ENCODE data around the gene MTF1.

MTF1 gene

DNA sequence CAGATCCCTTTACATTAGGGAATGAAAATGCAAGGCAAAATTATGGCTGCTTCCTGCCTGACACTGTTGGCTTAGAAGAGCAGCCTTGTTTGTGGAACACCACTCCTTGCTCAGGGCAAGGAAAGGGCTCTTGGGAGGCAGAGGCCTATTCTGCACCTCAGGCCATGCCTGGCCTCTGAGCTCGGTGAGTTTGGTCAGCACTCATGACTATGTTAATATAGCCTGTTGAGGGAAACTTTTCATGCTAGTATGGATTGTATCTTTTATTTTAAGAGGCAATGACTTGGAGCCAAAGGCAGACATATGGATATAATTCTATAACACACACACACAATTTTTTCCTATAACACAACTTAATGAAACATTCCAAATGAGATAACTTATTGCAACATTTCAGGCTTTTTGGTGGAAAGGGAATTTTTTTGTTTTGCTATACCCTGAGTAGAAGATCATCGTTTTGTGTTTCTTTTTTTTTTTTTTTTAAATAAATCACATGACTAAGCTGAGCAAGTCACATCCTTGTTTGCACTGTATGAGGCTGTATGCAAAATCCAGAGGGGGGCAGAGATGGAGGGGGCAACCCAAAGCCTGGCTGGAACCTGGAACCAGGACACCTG lies 45.8 kb downstream of the MTF1 start:
- H3K4me3 ChIP-seq (ENCODE audit: low read depth, low read length): no peak overlapping the region
- TF ChIP-seq, protein P1, sequence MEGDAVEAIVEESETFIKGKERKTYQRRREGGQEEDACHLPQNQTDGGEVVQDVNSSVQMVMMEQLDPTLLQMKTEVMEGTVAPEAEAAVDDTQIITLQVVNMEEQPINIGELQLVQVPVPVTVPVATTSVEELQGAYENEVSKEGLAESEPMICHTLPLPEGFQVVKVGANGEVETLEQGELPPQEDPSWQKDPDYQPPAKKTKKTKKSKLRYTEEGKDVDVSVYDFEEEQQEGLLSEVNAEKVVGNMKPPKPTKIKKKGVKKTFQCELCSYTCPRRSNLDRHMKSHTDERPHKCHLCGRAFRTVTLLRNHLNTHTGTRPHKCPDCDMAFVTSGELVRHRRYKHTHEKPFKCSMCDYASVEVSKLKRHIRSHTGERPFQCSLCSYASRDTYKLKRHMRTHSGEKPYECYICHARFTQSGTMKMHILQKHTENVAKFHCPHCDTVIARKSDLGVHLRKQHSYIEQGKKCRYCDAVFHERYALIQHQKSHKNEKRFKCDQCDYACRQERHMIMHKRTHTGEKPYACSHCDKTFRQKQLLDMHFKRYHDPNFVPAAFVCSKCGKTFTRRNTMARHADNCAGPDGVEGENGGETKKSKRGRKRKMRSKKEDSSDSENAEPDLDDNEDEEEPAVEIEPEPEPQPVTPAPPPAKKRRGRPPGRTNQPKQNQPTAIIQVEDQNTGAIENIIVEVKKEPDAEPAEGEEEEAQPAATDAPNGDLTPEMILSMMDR (IDR thresholded peaks at IDR 0.05; ENCODE audit: low read depth, low read length): no peak

DNA sequence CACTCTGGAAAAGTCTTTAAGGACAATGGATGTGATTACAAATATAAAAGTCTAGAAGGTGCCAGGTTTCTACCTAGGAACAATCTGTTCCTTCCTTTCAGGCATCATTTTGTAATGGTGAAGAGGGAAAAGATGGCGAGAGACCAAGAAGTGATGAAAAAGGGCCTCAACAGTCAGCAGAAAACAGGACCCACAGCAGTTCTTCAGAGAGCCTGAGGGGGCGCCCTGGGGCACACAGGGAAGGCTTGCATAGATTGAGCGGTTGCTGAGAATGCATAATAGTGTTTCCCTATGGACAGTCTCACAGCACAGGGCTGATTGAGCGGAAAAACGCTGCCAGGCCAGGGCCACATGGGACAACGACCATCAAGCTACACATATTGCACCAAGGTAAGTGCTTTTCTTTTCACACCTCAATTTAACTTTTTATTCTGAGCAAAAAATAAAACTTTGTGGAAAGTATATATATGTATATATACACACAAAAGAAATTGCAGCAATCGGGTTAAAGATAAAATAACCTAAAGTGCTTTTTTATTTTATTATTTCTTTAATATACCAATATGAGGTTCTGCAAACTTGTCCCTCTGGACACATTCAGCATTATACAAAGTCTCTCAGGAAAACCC lies 48.3 kb downstream of the MTF1 start:
- TF ChIP-seq, protein P1 (IDR thresholded peaks at IDR 0.05; ENCODE audit: low read depth, low read length): peak; percentile 94
- H3K4me3 ChIP-seq (ENCODE audit: low read depth, low read length): no peak overlapping the region

DNA sequence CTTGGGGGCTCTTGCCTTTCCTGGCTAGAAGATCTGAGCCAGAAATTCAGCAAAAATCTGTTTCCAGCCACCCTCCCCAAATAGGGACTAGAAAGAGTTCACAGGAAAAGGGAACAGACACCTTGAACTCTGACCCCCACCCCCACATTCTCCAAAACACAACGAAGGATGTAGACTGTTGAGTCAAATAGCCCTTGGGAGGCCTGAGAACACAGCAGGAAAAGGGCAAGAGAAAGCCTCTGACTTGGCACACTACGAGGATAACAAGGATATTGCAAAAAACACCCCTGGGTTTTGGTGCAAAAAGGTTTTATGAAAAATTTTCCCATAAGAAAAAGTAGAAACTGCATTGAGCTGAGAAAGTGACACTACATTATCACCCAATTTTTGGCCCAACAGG lies 49.5 kb downstream of the MTF1 start:
- H3K4me3 ChIP-seq (ENCODE audit: low read depth, low read length): no peak overlapping the region
- TF ChIP-seq, protein P1 (IDR thresholded peaks at IDR 0.05; ENCODE audit: low read depth, low read length): no peak

DNA sequence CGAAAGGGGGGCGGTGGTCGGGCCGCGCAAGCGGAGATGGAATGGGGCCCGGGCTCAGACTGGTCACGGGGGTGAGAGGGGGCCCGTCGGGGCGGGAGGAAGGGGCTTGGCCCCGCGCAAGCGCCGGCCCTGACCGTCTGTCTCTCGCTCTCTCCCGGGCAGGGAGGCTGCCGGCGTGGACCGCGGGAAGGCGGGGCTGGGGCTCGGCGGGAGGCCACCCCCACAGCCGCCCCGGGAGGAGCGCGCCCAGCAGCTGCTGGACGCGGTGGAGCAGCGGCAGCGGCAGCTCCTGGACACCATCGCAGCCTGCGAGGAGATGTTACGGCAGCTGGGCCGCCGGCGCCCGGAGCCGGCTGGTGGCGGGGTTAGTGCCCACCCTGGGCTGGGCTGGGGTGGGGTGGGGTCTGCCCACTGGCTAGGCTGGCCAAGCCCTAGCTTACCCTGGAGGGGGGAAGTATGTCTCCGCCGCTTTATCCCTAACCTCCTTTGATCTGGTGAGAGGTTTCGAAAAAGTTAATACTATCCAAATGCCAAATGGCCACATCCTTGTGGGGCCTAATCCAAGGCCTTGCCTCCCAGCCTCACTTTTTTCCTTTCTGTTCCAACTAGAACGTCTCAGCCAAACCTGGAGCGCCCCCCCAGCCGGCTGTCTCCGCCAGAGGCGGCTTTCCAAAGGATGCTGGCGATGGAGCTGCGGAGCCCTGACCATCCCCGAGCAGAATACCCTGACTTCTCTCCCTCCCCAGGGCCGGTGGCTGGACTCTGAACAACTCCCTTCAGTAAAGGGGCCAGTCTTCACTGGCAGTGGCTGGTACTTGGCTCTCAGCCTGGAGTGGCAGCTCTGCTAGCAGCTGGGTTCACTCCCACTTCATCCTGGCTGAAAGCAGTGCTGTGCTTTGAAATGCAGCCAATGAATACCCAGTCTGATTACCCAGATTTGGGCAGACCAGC lies 50.7 kb downstream of the MTF1 start:
- TF ChIP-seq, protein P1 (IDR thresholded peaks at IDR 0.05; ENCODE audit: low read depth, low read length): no peak
- peak overlapping the region; percentile 85 for H3K4me3 ChIP-seq (ENCODE audit: low read depth, low read length)

DNA sequence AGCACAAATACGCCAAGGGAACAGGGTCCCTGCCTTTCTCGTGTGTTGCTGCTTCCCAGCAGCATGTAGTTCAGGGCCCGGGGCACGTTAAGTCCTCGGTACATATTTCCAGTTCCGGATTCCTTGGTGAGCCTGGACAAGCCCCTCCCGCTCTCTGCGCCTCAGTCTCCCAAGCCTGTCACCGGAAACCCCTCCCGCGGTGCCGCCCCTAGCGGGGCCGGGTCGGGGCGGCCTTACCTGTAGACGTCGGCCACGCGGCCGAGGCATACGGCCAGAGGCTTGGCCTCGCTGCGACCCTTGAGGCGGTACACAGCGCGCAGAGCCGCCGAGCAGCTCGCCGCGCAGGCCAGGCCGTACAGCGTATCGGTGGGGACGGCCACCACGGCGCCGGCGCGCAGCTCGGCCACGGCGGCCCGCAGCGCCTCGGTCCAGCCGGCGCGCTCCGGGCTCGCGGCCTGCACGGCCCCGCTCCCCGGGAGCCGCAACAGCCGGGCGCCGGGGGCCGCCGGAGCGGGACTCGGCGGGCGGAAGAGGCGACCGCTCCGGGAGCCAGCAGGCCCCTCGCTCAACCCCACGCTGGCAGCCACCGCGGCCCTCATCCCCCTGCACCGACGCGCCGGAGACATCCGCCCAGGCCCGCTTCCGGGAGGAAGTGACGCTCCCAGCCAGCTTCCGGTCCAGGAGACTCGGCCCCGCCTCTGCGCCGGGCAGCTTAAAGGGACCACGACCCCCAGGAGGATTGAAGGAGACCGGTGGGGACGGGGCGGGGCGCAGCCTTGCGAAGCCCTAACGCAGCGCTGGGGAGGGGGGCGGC lies 51.6 kb downstream of the MTF1 start, which contains the start of the genes C1orf122 and YRDC:
Gene C1orf122, plus strand, starts transcription at position 236 of the 814 bp plus-strand sequence. CDS start 615 bp downstream, outside the sequence.
Gene YRDC, minus strand, starts transcription at position 654 of the 814 bp plus-strand sequence. Its CDS starts 28 bp downstream, at position 626.
- peak within 1 kb of the TSS; percentile 85 for H3K4me3 ChIP-seq (ENCODE audit: low read depth, low read length)
- TF ChIP-seq, protein P1 (IDR thresholded peaks at IDR 0.05; ENCODE audit: low read depth, low read length): no peak

DNA sequence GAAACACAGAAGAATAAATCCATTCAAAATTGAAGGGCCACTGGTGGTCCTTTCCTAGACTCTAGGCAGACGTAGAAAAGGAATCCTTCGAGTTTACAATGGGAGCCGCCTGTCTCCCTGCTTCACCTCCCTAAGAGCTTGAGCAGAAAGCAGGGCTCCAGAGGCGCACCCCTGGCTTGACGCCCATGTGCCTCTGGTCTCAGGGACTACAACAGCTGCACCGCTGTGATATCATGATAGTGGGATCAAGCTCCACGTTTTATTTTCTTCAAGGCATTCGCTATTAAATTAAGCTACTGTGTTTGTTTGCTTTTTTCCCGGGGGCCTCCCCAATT lies 52.2 kb downstream of the MTF1 start:
- peak overlapping the region; percentile 85 for H3K4me3 ChIP-seq (ENCODE audit: low read depth, low read length)
- TF ChIP-seq, protein P1 (IDR thresholded peaks at IDR 0.05; ENCODE audit: low read depth, low read length): no peak
